Kidney epithelial cell (primary cell): ENCODE data around the gene ACTG2. TPM values are rescaled to one million over a fixed set of nuclear protein-coding genes. Genes with fewer than 3 reads are reported as not detected.

Source experiments
- DNase-seq: peaks from one replicate; pipeline ENCODE4 v3.0.0-alpha.2; 2010; ENCODE audit warnings: low read depth
- H3K27me3 ChIP-seq: 2 replicates; pipeline ENCODE4 v1.6.0; 2011; ENCODE audit warnings: low read length; ENCODE audit not compliant: control insufficient read depth, insufficient read depth
- H3K36me3 ChIP-seq: 2 replicates; pipeline ENCODE4 v1.5.1; 2011; ENCODE audit warnings: low read length; ENCODE audit not compliant: control insufficient read depth, insufficient read depth
- H3K4me3 ChIP-seq: 2 replicates; pipeline ENCODE4 v1.5.1; 2011; ENCODE audit warnings: low read depth, mild to moderate bottlenecking, control low read depth, low read length
- total RNA-seq: library from RNA; depleted of rRNA; stranded (reverse); fragments of >200 nt; gene quantifications from 2 replicates; pipeline ENCODE4 v1.2.3, GENCODE V29; 2015
- TF ChIP-seq, protein P1 (sequence below): IDR thresholded peaks from 2 replicates; pipeline ENCODE4 v1.5.1; 2011; ENCODE audit warnings: mild to moderate bottlenecking, moderate library complexity, low read length, control low read depth, inconsistent platforms; ENCODE audit not compliant: insufficient read depth, poor library complexity, severe bottlenecking

ACTG2 gene
- total RNA-seq, 1 donor from 2014 or later, result 2.1 TPM

DNA sequence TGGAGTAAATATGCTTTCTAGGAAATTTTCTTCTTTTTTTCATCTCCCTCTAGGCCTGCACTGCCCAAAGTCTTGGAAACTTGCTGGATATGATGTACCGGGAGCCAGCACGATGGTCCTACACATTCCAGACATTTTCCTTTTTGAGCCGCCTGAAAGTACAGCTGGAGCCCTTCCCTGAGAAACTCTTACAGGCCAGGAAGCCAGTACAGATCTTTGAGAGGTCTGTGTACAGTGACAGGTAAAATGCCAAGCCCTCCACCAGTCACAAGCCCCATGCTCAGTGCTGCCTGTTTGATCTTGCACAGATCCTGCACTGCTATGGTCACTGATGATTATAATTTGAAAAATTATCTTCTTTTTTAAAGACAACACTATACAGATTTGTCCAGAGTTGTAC lies 53.9 kb downstream of the ACTG2 start:
- no peak for DNase-seq
- peaks cover 1% of the 10 kb centered on the region for H3K36me3 ChIP-seq
- no peak overlapping the region for H3K4me3 ChIP-seq
- H3K27me3 ChIP-seq, result no peaks in the 10 kb centered on the region
- TF ChIP-seq, protein P1, sequence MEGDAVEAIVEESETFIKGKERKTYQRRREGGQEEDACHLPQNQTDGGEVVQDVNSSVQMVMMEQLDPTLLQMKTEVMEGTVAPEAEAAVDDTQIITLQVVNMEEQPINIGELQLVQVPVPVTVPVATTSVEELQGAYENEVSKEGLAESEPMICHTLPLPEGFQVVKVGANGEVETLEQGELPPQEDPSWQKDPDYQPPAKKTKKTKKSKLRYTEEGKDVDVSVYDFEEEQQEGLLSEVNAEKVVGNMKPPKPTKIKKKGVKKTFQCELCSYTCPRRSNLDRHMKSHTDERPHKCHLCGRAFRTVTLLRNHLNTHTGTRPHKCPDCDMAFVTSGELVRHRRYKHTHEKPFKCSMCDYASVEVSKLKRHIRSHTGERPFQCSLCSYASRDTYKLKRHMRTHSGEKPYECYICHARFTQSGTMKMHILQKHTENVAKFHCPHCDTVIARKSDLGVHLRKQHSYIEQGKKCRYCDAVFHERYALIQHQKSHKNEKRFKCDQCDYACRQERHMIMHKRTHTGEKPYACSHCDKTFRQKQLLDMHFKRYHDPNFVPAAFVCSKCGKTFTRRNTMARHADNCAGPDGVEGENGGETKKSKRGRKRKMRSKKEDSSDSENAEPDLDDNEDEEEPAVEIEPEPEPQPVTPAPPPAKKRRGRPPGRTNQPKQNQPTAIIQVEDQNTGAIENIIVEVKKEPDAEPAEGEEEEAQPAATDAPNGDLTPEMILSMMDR, result no peak

DNA sequence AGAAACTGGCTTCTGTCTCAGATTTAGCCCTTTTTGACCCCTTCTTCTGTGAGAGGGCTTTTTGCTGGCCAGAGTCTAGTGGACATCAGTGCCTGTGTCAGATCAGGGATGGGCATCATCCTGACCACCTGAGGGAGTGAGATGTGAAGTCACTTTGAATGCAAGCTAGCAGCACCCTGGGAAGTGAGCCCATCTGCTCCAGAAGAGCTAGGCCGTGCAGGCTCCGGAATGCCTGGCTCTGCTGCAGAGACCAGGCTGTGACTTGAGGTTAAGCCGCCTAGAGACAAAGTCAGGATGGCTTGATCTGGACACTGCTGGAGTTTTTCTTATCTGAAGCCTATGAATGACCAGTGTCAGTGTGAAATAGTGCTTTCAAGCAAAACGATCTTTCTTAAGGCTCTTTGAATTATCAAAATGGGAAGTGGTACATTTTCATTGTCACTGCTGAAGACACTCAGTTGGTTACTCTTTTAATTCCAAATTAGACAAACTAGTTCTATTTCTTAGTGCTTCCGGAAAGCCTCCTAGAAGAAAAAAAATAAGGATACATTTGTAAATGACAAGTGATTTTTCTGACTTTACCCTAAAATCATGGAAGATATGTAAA lies 54.7 kb downstream of the ACTG2 start:
- Histone ChIP-seq H3K36me3 (peaks cover 1% of the 10 kb centered on the region), H3K4me3 (no peak overlapping the region), H3K27me3 (no peaks in the 10 kb centered on the region)
- TF ChIP-seq, protein P1, result no peak
- DNase-seq, result no peak

DNA sequence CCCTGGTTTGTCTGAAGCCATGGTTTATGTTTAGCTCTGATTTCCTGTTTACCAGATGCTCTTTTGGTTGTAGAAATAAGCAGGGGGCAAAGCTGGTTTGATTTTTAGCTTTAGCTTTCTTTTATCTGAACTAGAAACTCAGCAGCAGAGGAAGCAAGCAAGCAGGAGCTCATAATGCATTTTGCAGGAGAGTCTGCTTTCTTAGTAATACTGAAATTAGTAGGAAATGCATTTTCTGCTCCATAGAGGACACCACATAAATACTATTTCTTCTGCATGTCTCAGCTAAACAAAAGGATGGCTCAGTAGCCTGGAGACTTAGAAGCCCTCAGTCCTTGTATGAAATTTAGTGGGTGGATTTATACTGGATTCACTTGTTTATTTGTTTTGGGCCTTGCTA lies 57.0 kb downstream of the ACTG2 start:
- Histone ChIP-seq H3K36me3 (peaks cover 2% of the 10 kb centered on the region), H3K4me3 (no peak overlapping the region), H3K27me3 (no peaks in the 10 kb centered on the region)
- no peak for DNase-seq
- TF ChIP-seq, protein P1, result no peak

DNA sequence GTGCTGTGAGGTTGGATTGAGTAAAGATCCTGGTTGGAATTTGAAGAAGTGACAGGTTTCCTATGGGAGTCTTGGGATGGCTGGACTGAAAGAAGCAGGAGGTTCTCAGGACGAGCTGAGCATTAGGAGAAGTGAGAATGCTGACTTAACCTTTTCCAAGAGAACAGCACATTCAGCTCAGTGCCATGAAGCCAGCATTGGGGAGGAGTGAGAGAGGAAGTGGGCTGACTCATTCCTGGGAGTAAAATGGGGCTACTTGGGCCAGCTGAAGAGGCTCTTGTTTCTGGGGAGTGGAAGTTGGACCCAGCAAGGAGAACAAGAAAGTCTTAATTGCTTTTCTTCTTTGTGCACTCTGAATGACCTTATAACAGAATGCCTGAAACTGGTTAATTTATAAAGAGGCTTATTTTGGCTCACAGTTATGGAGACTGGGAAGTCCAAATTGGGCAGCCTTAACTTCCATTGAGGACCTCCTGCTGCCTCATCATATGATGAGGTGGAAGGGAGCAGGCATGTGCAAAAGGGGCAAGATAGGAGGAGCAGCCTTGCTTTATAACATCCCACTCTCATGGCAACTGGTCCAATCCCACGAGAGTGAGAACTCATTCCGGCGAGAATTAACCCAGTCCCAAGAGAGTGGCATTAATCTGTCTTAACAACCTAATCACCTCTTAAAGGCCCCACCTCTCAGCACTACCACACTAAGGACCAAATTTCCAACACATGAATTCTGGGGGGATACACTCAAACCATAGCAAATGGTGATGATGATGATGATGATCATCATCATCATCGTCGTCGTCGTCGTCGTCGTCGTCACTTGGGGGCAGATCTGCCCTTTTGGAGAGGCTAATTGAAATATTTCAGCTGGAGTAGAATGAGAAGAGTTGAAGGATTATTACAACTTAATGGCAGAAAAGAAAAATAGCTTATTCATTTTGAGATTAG lies 60.0 kb downstream of the ACTG2 start:
- DNase-seq, result no peak
- Histone ChIP-seq H3K36me3 (peaks cover 1% of the 10 kb centered on the region), H3K27me3 (no peaks in the 10 kb centered on the region), H3K4me3 (no peak overlapping the region)
- TF ChIP-seq, protein P1, result no peak

DNA sequence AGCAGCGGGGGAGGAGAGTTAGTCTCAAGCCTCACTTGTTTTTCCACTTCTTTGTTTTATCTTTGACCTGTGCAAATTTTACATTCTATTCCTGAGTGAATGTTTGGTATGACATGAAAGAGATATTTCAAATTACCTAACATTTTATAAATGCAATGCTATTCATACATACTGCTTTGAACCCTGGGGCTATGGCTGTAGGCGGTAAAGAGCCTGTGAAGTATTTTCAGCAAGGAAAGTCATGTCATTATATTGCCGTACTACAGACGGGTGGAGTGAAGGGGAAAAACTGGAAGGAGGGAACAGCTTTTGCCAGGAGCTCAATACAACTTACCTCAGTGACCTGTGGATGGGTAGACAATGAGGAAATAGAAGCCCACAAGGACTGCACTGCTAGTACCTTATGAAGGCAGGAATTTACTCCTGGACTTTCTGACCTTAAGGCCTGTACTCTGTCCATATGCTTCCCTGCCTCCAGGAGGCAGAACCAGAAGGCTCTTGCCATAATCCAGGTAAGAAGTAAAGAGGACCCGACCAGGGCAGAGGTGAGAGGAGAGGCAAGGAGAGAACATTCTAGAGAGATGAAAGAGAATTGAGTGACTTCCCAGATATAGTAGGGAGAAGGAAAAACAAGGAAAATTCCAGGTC lies 63.5 kb downstream of the ACTG2 start:
- TF ChIP-seq, protein P1, result no peak
- Histone ChIP-seq H3K4me3 (no peak overlapping the region), H3K27me3 (no peaks in the 10 kb centered on the region), H3K36me3 (peaks cover 1% of the 10 kb centered on the region)
- no peak for DNase-seq
